Ammon's horn (tissue), 1 donor: Measurements from ENCODE around the gene CPT1C.
"Not testable (repeated sequence)": the region's sequence is repeated elsewhere in the genome, so short reads cannot be mapped to it uniquely, and the experiment has no call there.

Experiments used
- DNase-seq: peaks from one replicate; pipeline ENCODE4 v3.0.0-alpha.2; 2016; ENCODE audit warnings: low spot score

Gene CPT1C

DNA sequence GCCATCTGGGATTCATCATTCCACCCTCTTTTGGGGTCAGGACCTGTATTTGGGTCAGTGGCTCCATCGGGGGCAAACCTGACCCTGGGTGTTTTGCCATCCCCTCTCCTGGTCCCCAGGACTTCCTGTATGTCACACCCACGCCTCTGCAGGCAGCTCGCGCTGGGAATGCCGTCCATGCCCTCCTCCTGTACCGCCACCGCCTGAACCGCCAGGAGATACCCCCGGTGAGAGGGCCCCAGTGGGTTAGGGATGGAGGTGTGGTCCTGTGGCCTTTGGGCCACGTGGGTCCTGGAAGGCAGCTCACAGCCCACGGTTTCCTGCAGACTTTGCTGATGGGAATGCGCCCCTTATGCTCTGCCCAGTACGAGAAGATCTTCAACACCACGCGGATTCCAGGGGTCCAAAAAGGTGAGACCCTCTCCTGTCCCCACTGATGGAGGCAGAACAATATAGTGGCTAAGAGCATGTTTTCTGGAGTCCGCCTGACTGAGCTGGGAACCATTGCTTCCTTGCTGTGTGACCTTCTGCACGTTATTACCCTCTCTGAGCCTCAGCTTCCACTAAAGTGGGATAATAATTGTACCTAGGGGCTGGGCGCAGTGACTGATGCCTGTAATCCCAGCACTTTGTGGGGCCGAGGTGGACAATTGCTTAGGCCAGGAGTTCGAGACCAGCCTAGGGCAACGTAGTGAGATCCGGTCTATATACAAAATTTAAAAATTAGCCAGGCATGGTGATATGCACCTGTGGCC lies 14.1 kb downstream of the CPT1C start:
- DNase-seq: no peak

DNA sequence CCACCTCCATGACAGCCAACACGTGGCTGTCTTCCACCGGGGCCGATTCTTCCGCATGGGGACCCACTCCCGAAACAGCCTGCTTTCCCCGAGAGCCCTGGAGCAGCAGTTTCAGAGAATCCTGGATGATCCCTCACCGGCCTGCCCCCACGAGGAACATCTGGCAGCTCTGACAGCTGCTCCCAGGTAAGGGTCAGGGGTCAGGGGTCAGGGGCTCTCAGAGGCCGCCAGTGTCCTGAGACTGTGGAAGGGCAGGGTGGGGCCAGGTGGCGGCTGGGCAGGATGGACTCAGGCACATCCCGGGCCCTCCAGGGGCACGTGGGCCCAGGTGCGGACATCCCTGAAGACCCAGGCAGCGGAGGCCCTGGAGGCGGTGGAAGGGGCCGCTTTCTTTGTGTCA lies 15.0 kb downstream of the CPT1C start:
- no peak for DNase-seq

DNA sequence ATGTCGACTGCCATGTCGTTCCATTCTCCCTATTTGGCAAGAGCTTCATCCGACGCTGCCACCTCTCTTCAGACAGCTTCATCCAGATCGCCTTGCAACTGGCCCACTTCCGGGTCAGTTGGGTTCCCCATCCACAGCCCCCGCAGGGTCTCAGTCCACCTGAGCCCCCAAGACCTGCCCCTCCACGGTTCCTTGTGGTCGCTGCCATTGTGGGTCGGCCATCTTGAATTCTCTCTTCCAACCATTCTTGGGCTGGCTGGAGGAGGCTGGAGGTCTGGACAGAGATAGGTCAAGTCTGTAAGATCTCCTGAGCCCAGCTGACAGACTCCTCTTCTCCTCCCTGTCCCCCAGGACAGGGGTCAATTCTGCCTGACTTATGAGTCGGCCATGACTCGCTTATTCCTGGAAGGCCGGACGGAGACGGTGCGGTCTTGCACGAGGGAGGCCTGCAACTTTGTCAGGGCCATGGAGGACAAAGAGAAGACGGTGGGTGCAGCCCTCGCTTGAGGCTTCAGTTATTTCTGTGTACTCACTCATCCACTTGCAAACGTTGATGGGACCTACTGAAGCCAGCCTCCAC lies 19.5 kb downstream of the CPT1C start:
- DNase-seq: no peak

DNA sequence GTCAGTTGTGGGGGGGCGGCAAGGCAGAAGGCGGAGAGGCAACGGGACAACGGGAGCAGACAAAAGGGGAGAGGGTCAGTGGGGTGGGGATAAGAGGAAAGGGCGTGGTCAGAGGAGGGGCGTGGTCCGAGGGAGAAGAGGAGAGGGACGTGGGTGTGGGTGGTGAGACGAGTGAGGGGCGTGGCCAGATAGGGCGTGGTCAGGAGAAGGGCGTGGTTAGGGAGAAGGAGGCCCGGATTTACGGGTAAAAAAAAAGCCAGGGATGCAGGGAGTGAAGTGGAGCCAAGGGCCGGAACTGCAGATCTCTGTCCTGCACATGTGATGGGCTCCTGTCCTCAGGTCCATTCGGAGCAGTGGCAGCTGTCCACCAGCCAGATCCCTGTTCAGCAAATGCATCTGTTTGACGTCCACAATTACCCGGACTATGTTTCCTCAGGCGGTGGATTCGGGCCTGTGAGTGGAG lies 21.5 kb downstream of the CPT1C start:
- DNase-seq: no peak

DNA sequence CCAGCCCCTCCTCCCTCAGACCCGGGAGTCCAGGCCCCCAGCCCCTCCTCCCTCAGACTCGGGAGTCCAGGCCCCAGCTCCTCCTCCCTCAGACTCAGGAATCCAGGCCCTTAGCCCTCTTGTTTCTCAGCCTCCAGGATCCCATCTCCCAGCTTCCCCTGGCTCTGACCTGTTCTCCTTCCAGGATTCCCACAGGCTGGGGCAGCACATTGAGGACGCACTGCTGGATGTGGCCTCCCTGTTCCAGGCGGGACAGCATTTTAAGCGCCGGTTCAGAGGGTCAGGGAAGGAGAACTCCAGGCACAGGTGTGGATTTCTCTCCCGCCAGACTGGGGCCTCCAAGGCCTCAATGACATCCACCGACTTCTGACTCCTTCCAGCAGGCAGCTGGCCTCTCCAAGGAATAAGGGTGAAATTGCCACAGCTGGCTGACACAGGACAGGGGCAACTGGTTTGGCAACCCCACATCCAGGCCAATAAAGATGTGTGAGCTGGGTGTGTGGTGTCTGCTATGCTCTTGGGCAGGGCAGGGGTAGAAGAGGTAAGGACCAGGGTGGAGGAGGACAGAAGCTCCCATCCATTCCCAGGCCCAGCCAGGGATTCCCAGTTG lies 22.4 kb downstream of the CPT1C start:
- no peak for DNase-seq

DNA sequence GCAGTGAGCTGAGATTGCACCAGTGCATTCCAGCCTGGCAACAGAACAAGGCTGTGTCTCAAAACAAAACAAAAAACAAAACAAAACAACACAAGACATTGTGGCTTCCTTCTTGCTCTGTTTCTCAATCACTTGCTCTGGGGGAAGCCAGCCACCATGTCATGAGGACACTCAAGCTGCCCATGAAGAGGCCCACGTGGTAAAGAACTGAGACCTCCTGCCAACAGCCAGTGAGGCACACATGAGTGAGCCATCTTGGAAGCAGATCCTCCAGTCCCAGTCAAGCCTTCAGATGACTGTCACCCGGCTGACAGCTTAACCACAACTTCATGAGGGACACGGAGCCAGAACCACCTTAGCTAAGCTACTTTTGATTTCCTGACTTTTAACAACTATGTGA lies 25.2 kb downstream of the CPT1C start:
- DNase-seq: no peak

DNA sequence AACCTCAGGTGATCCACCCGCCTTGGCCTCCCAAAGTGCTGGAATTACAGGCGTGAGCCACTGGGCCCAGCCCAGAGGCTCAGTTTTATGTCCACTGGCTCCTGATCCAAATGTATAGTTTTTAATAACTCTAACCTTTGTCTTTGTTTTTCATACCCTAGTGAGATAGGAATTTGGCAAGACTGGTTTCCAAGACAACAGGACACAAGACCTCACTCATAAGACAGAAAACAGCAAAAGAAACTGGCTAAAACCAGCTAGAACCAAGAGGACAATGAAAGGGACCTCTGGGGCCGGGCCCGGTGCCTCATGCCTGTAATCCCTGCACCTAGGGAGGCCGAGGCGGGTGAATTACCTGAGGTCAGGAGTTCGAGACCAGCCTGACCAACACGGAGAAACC lies 27.6 kb downstream of the CPT1C start:
- DNase-seq: no peak

DNA sequence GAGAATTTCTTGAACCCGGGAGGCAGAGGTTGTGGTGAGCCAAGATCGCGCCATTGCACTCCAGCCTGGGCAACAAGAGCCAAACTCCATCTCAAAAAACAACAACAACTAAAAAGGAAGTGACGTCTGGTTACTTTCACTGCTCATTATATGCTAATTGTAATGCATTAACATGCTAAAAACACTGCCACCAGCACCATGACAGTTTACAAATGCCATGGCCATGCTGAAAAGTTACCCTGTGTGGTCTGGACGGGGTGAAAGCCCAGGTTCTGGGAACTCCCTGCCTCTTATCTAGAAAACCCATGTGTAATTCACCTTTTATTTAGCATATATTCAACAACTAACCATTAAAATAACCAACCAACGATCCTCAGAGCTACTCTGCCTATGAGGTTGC lies 28.1 kb downstream of the CPT1C start:
- DNase-seq: no peak

DNA sequence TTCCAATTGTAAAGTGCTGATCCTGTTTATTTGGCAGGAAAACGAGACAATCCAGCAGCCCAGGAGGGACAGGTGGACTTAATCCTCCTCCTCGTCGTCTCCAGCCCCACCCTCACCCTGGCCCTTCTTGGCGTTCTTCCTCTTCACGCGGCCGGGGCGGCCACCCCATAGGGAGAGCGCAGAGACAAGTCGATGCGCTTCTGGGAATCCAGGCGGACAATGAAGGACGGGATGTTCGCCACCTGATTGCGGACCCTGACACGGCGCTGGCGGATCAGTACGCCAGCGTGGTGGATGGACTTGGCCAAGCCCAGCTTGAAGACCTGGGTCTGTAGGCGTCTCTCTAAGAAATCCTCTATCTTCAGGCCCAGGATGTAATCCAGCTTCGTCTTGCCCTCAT lies 28.5 kb downstream of the CPT1C start:
- DNase-seq: not testable (repeated sequence)

DNA sequence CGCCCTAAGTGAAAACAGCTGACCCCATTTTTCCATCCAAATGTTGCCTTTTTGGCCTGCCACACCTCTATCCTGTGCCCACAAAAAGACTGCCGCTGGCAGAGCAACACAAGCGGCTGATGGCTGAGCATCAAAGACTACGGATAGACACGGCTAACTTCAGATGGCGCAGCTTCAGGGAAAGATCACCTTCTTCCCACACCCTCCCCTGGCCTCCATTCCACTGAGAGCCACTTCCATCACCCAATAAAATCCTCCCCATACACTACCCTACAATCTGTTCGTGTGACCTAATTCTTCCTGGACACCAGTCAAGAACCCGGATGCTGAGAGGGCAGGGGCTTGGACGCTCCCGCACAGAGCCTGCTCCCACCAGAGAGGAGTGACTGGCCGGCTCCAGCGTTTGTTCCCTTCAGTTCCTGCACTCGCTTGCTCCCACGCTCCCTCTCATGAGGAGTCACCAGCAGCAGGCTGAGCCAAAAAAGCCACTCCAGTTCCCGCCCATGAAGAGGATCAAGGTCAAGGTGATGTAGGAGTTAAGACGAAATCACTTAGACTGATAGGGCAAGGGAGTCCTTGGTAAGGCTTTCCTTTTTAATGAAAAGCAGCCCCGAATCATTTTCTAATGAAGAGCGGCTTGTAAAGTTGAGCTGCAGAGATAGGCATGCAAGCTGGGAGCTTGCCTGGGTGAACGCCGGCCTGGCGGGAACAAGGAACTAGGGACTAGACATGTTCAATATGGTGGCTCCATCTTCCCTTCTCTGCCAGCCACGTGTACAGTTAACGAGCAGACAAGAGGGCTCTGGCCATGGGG lies 36.5 kb downstream of the CPT1C start:
- DNase-seq: peak; percentile 16

DNA sequence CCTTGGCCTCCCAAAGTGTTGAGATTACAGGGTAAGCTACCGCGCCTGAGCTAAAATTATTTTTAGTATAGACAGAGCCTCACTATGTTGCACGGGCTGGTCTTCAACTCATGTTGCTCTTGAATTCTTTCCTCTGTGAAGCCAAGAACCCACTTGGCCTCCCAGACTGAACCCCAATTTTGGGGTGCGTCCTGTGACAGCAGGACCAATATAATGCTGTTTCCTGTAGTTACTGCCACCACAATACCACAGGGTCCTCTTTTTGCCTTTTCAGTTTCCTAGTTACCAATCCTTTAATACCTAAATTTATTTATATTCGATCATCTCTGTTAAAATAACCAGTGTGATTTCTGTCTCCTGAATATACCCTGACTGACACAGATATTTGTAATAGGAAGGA lies 39.2 kb downstream of the CPT1C start:
- no peak for DNase-seq

DNA sequence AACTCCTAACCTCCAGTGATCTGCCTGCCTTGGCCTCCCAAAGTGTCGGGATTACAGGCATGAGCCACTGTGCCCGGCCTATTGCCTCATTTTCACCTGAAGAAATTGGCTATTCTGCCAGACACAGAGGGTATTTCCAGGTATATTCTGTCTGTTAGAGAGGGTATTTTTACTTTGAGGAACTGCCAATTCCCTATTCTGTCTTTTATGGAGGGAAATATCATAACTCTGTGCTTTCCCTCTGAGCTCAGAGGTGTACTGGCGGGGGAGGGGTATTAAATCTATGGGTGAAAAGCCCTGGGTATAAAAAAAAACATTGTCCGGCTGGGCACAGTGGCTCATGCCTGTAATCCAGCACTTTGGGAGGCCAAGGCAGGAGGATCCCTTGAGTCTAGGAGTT lies 47.4 kb downstream of the CPT1C start:
- no peak for DNase-seq

DNA sequence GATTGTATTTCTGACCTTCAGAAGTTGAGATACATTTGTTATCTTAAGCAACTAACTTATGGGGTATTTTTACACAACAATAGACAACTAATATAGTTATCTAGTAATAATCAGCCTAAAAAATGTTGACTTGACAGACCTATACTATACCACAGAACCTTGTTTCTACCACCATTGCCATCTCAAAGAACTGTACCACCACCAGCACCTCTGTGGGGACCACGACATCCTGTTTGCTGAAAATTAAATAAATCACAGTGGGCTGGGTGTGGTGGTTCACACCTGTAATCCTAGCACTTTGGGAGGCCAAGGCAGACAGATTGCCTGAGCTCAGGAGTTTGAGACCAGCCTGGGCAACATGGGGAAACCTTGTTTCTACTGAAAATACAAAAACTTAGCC lies 48.2 kb downstream of the CPT1C start:
- no peak for DNase-seq

DNA sequence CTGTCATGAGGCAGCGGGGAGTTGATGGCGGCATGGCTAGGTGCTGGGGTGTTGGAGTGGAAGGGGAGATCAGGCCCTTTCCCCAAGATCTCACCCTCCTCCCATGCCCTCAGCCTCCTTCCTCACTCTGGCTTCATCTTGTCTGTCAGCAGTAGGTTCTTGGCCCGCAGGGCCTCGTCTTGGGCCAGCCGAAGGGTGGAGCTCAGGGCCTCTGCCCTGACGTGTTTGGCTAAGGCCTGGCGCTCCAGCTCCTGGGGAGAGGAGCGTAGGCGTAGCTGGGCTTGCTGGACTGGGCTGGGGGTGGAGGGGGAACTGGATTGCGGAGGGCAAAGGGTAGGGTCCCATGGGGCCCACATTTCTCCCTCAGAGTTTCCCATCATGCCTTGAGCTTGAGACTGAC lies 49.0 kb downstream of the CPT1C start:
- DNase-seq: no peak

DNA sequence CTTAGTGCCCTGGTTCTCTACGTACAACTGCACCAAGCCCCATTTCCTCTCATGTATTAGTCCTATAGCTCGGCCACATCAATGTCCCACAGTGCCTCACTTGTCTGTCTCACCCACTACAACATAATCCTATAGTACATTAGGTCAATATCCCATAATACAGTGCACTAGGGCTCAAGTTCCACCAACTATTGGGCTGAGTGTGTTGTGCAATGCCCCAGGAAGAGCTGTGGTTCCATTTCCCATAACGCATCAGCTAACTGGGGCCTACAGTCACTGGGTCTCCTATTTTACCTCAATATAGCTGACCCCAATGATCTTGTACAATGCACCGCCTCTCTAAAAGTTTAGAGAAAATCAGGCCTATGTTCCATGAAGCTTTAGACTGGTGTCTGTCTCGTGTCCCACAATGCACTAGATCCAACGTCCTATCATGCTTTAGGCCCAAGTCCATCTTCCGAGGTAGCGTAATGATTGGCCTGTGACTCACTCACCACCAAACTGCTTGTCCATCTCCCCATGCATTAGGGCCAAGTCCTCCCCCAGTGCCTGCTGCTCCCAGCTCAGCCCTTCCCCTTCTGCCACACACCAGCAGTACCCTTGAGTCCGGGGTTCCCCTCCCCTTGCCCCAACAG lies 50.4 kb downstream of the CPT1C start:
- DNase-seq: no peak

DNA sequence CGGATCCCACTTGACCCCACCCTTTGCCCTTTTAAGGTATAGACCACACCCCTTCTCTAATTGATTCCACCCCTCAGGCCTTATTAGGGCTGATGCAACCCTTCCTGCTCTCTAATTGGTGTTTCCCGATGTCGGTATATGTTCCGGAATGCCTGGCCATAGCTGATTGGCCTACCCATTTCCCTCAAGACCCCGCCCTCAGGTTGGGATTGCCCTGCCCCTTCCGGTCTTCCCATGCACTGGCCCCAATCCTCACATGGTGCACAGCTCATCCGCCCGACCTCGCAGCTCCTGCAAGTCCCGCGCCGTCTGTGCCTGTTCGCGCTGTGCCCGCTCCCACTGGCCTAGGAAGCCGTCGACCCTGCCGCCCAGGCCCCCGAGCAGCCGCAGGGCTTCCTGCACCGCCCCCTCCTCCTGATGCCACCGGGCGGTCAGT lies 54.0 kb downstream of the CPT1C start:
- no peak for DNase-seq

DNA sequence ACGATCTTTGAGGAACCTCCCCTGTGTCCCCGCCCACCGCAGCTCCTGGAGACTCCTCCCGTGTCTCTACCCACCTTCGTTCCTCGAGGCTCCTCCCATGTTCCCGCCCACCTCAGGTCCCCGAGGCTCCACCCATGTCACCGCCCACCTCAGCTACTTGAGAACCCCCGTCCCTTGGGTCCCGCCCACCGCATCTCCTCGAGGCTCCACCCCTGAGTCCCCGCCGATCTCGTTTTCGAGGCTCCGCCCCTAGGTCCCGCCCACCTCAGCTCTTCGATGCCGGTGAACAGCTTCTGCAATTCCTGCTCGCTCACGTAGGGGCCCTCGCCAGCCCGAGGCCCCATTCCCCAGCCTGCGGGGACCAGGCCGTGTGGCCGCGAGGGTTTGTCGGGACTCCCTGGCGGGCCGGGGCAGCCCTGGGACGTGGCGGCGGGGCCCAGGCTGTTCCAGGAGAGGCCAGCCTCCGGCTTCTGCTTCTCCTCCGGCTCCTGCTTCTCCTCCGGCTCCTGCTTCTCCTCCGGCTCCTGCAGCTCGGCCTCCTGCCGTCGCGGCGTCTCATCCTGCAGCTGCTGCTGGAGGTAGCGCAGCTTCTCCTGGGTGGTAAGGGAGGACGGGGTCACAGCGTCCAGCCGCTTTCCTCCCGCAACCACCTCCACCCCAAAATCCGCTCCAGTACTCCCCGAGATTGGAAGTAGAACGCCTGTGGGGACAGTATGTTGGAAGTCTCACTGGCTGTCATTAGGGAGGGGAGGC lies 55.5 kb downstream of the CPT1C start:
- DNase-seq: no peak

DNA sequence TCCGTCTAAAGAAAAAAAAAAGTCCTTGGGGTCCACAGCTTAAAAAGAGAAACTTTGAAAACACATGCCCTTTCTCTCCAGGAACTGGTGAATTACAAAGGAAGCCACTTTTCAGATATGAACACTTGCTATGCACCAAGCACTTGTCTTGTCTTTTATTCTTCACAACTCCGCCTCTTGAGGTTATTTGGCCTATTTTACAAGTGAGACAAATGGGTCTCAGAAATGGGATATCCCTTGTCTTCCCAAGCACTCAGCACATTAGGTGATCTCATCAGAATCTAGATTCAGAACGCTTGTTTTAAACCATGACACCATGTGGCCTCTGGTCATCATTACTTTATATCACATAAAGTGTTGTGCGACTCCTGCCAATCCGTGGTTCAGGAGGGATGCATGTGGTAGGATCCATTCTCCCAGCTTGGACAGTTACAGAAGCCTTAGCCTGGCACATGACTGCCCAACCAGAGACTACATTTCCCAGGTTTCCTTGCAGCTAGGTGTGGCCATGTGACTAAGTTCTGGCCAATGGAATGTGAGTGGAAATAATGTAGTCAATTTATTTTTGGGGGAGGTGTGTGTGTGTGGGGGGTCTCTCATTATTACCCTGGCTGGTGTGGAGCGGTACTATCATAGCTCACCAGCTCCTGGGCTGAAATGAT lies 58.3 kb downstream of the CPT1C start:
- DNase-seq: no peak

DNA sequence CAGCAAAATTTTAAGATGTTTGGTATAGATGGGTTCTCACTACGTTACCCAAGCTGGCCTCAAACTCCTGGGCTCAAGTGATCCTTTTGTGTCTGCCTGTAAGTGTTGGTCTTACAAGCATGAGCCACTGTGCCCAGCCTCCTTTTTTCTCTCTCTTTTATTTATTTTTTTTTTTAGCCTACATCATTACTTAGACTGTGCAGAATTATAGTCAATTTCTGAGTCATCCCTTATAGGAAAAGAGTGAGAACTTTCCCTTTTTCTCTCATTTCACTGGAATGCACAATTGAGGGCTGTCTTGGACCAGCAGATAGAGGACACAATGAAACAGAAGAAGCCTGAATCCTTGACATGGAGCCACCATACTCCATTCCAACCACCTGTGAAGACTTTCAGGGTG lies 58.9 kb downstream of the CPT1C start:
- DNase-seq: no peak

DNA sequence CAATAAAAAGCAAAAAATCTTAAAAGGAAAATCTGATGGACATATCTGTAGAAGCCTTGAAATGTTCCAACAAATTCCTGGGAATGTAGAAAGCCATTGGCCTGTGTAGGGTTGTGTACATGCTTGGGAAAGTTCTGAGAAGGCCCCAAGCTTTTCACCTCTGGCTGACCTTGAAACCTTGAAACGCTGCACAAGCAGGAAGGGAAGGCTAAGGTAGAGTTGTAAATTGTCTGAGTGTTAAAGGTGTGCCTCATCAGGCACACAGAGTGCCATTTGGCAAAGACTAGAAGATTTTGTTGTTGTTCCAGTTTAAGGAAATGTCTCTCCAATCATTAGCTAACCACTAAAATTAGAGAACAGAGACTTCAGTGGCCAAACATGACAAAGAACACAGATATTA lies 61.8 kb downstream of the CPT1C start:
- DNase-seq: no peak

DNA sequence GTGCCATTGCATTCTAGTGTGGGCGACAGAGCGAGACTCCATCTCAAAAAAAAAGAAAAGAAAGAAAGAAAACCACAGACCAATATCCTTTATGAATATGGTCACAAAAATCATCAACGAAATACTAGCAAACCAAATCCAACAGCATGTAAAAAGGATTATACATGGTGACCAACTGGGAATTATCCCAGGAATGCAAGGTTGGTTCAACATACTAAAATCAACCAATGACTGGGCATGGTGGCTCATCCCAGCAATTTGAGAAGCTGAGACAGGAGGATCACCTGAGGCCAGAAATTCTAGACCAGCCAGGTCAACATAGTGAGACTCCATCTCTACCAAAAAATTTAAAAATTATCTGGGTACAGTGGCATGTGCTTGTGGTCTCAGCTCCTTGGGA lies 65.0 kb downstream of the CPT1C start:
- no peak for DNase-seq
